Panc1 (cell line): ENCODE results near the gene GRID2. TPM values are rescaled to one million over a fixed set of nuclear protein-coding genes. Genes with fewer than 3 reads are reported as not detected.

Experiments used
- ATAC-seq: fragments of 200-7000 bp; cut with Tn5 transposase; 2 replicates; pipeline ENCODE4 v1.9.1; 2020; ENCODE audit warnings: mild to moderate bottlenecking, moderate library complexity
- BruUV-seq: library from RNA; stranded (reverse); fragments of 400-500 nt; replicated peaks from 2 replicates; lab custom pipeline; 2021; lab: Mats Ljungman, UMichigan
- CTCF ChIA-PET: fragments of 300-600 bp; sonication (Branson Sonifier 250); formaldehyde crosslinking; loops from one replicate; lab custom pipeline; 2022; ENCODE audit warnings: antibody characterized with exemption; lab: Charles Lee
- POLR2A ChIA-PET: fragments of 300-600 bp; sonication (Branson Sonifier 250); formaldehyde crosslinking; loops from one replicate; lab custom pipeline; 2022; ENCODE audit warnings: antibody characterized with exemption; lab: Charles Lee
- DNase-seq: peaks from one replicate; pipeline ENCODE4 v3.0.0-alpha.2; 2010; ENCODE audit warnings: low read depth, low spot score
- H3K27ac ChIP-seq: 2 replicates; pipeline ENCODE4 v1.5.1; 2011; ENCODE audit warnings: mild to moderate bottlenecking, low read length, inconsistent platforms
- H3K27me3 ChIP-seq: fragments of 200-500 bp; sonication (Bioruptor generic); 2 replicates; pipeline ENCODE4 v1.6.0; 2014; ENCODE audit warnings: low read length, inconsistent platforms; ENCODE audit not compliant: control insufficient read depth, insufficient read depth
- H3K36me3 ChIP-seq: fragments of 200-500 bp; sonication (Bioruptor generic); 2 replicates; pipeline ENCODE4 v1.5.1; 2014; ENCODE audit warnings: inconsistent platforms, mild to moderate bottlenecking, low read length, moderate library complexity; ENCODE audit not compliant: control insufficient read depth, insufficient read depth
- H3K4me1 ChIP-seq: 2 replicates; pipeline ENCODE4 v1.5.1; 2011; ENCODE audit warnings: inconsistent platforms, mild to moderate bottlenecking, low read length, moderate library complexity; ENCODE audit not compliant: control insufficient read depth, insufficient read depth
- H3K4me3 ChIP-seq, 2 experiments: 2 replicates each; pipeline ENCODE4 v1.5.1; 2011 to 2012; ENCODE audit warnings: low read depth in 2 of 2, low read length in 2 of 2, mild to moderate bottlenecking in 2 of 2, inconsistent platforms in 1 of 2, moderate library complexity in 1 of 2
- H3K9me3 ChIP-seq: fragments of 200-500 bp; sonication (Bioruptor generic); 2 replicates; pipeline ENCODE4 v1.5.1; 2014; ENCODE audit warnings: low read depth, mild to moderate bottlenecking, inconsistent platforms, low read length, moderate library complexity; ENCODE audit not compliant: control insufficient read depth, insufficient read depth
- POLR2AphosphoS5 ChIP-seq: IDR thresholded peaks from 2 replicates; pipeline ENCODE4 v1.6.1; 2012; ENCODE audit warnings: mild to moderate bottlenecking, low read depth, low read length, moderate library complexity
- SIN3A ChIP-seq: IDR thresholded peaks from 2 replicates; pipeline ENCODE4 v1.6.1; 2012; ENCODE audit warnings: low read depth, mild to moderate bottlenecking, low read length, moderate library complexity, borderline replicate concordance; ENCODE audit not compliant: insufficient read depth
- TCF7L2 ChIP-seq: IDR thresholded peaks from 2 replicates; pipeline ENCODE4 v1.6.1; 2011; ENCODE audit warnings: mild to moderate bottlenecking, low read depth, low read length, inconsistent platforms
- in situ Hi-C: cut with HindIII; loops from 2 replicates; pipeline ENCODE4 v1.10.0; 2016; ENCODE audit warnings: low sequenced_read_pairs, low pct_unique_long_range_greater_than_20kb
- intact Hi-C: fragments of 100-400 bp; cut with micrococcal nuclease; formaldehyde crosslinking; loops from one replicate; pipeline ENCODE4 v1.10.0; 2022; ENCODE audit not compliant: unreplicated experiment
- total RNA-seq: library from RNA; stranded (reverse); gene quantifications from one replicate; pipeline ENCODE4 v1.2.1, GENCODE V29; 2021; ENCODE audit not compliant: unreplicated experiment
- TF ChIP-seq, protein P1 (sequence below): fragments of 450-650 bp; IDR thresholded peaks from 2 replicates; pipeline ENCODE4 v1.5.1; 2017; ENCODE audit warnings: mild to moderate bottlenecking
- TF ChIP-seq, protein P2 (sequence below), 2 experiments: IDR thresholded peaks; 2 replicates each; pipeline ENCODE4 v1.6.1; 2011 to 2012; ENCODE audit warnings: low read depth in 2 of 2, control low read depth in 1 of 2, low read length in 1 of 2, mild to moderate bottlenecking in 1 of 2, moderate library complexity in 1 of 2; ENCODE audit not compliant: insufficient read depth in 1 of 2

Gene GRID2
- total RNA-seq, 1 experiment from 2014 or later, result 0.08 TPM

DNA sequence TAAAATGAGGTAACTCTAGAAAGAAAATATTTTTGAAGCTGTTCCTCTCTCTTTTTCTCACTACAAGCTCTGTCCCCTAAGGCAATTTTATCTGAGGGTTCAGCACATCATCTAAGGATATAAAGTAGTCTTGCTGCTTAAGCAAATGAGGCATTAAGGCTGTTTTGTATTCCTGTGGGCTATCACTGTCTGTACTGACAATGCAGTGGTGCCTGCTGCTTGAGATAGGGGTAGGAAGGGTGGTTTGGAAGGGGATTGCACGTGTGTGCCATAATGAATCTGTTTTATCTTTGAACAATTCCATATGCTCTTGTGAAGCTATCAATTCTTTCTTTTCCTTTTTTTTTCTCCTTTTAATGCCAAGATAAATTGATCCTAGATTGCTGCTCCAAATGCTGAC is 1396.8 kb downstream of the GRID2 start:
- no peaks in the 10 kb centered on the region for H3K9me3 ChIP-seq
- no peak overlapping the region for H3K27ac ChIP-seq
- H3K27me3 ChIP-seq, result no peaks in the 10 kb centered on the region
- ATAC-seq (no peak), DNase-seq (no peak)
- CTCF ChIA-PET, result no interaction called here
- in situ Hi-C loops, result no loop called here
- POLR2A ChIA-PET, result no interaction called here
- intact Hi-C loops, result no loop called here
- H3K4me3 ChIP-seq, result no peak overlapping the region
- BruUV-seq, result no TSS peak
- TF ChIP-seq POLR2AphosphoS5 (no peak), TCF7L2 (no peak), SIN3A (no peak)
- TF ChIP-seq, protein P1, sequence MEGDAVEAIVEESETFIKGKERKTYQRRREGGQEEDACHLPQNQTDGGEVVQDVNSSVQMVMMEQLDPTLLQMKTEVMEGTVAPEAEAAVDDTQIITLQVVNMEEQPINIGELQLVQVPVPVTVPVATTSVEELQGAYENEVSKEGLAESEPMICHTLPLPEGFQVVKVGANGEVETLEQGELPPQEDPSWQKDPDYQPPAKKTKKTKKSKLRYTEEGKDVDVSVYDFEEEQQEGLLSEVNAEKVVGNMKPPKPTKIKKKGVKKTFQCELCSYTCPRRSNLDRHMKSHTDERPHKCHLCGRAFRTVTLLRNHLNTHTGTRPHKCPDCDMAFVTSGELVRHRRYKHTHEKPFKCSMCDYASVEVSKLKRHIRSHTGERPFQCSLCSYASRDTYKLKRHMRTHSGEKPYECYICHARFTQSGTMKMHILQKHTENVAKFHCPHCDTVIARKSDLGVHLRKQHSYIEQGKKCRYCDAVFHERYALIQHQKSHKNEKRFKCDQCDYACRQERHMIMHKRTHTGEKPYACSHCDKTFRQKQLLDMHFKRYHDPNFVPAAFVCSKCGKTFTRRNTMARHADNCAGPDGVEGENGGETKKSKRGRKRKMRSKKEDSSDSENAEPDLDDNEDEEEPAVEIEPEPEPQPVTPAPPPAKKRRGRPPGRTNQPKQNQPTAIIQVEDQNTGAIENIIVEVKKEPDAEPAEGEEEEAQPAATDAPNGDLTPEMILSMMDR, result no peak
- TF ChIP-seq, protein P2, sequence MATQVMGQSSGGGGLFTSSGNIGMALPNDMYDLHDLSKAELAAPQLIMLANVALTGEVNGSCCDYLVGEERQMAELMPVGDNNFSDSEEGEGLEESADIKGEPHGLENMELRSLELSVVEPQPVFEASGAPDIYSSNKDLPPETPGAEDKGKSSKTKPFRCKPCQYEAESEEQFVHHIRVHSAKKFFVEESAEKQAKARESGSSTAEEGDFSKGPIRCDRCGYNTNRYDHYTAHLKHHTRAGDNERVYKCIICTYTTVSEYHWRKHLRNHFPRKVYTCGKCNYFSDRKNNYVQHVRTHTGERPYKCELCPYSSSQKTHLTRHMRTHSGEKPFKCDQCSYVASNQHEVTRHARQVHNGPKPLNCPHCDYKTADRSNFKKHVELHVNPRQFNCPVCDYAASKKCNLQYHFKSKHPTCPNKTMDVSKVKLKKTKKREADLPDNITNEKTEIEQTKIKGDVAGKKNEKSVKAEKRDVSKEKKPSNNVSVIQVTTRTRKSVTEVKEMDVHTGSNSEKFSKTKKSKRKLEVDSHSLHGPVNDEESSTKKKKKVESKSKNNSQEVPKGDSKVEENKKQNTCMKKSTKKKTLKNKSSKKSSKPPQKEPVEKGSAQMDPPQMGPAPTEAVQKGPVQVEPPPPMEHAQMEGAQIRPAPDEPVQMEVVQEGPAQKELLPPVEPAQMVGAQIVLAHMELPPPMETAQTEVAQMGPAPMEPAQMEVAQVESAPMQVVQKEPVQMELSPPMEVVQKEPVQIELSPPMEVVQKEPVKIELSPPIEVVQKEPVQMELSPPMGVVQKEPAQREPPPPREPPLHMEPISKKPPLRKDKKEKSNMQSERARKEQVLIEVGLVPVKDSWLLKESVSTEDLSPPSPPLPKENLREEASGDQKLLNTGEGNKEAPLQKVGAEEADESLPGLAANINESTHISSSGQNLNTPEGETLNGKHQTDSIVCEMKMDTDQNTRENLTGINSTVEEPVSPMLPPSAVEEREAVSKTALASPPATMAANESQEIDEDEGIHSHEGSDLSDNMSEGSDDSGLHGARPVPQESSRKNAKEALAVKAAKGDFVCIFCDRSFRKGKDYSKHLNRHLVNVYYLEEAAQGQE (IDR thresholded peaks at IDR 0.05; ENCODE audit: insufficient read depth in 1 of 2, low read depth in 2 of 2, low read length in 1 of 2), result no peak
- H3K4me1 ChIP-seq, result no peaks in the 10 kb centered on the region
- no peaks in the 10 kb centered on the region for H3K36me3 ChIP-seq

DNA sequence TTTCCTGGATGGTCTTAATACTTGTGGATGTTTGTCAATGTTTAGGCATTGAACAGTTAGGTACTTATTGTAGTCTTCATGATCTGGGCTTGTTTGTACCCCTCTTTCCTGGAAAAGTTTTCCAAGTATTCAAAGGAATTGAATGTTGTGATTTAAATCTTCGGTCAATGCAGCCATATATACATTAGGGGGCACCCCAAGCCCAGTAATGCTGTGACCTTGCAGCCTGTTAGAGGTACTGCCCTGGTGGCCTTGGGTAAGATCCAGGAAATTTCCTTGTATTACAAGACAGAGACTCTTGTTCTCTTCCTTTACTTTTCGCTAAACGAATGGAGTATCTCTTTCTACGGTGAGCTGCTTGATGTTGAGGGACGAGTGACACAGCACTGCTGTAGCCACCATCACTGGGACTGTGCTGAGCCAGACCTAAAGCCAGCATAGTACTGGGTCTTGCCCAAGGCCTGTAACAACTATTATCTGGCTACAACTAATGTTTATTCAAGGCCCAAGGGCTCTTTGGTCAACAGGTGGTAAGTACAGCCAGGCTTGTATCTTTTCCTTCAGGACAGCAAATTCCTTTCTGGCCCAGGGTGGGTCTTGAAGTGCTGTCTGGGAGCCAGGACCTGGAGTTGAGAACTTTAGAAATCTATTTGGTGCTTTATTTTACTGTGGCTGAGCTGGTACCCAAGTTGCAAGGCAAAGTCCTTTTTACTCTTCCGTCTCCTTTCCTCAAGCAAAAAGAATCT is 1406.5 kb downstream of the GRID2 start:
- CTCF ChIA-PET, result no interaction called here
- H3K4me1 ChIP-seq, result no peaks in the 10 kb centered on the region
- no TSS peak for BruUV-seq
- H3K27me3 ChIP-seq, result no peaks in the 10 kb centered on the region
- DNase-seq, result no peak
- H3K36me3 ChIP-seq, result no peaks in the 10 kb centered on the region
- TF ChIP-seq, protein P1, result no peak; the same call in 1 of the 2 replicates
- TF ChIP-seq SIN3A (no peak), TCF7L2 (no peak), POLR2AphosphoS5 (no peak)
- TF ChIP-seq, protein P2 (IDR thresholded peaks at IDR 0.05; ENCODE audit: insufficient read depth in 1 of 2, low read depth in 2 of 2, low read length in 1 of 2), result no peak
- H3K4me3 ChIP-seq, result no peak overlapping the region
- no peaks in the 10 kb centered on the region for H3K9me3 ChIP-seq
- no peak for ATAC-seq
- in situ Hi-C loops, result no loop called here
- POLR2A ChIA-PET, result no interaction called here
- H3K27ac ChIP-seq, result no peak overlapping the region
- intact Hi-C loops, result no loop called here
